NCI-H510A treated with DMSO at 0.1 percent for 48 hours (cell line): Measurements from ENCODE around the gene DHDH.

Source experiments
- DNase-seq: peaks from one replicate; lab custom pipeline; 2025; lab: John Stamatoyannopoulos, UW

Gene DHDH

DNA sequence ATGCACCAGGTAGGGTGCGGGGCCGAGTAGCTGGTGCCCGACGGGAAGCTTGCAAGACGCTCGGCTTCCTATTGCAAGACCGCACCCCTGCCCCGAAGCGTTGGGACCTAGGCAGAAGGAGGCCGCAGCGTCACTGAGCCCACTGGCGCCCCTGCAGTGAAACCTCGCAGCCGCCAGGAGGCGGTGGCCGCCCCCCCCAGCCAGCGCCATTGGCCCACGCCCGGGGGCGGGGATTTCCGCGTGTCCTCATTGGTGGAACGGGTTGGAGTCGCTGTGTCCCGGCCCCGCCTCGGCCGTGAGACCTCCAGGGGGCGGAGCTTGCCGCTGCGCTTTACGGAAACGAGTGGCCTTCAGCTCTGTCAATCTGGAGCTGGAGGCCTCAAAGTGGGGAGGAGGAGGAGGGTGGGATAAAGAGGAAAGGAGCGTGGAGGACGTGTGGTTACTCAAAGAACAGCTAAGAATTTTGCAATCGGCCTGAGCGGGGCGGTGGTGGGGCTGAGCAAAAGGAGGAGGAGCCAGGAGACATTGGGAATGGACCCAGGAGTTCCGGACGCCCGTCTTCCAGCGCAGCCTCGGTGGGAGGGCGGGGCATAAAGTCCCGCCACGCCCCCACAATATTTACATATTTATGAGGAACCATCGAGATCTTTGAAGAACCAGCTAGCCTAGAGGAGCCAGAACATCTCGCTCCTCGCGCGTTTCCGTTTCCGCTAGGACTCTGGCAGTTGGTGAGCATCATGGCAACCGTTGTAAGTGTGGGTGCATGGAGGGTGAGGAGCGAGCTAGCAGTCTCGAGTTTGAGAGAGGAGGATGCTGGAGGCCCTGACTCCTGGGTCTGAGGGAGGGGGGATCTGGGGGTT is 59.9 kb downstream of the DHDH start, which contains the start of the genes GYS1 and RUVBL2:
Gene GYS1, minus strand, starts transcription at position 135 of the 860 bp plus-strand sequence. CDS start 197 bp downstream, outside the sequence.
Gene RUVBL2, plus strand, starts transcription at position 713 of the 860 bp plus-strand sequence. Its CDS starts 25 bp downstream, at position 738.
- DNase-seq: peak; percentile 99

DNA sequence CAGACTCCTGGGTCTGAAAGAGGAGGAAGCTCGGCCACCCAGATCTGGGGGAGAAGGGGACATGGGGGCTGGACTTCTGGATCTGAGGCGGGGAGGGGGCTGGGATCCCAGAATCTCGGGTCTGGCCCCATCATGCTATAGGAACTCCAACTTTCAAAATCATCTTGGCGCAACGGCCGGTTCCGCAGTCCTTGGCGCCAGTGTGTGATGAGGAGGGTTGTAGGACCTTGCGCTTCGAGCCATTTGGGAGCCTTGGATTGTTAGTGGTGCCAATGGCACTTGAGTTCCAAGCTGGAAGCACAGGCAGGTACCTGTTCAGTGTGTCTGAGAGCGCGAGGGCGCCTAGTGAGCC is 60.5 kb downstream of the DHDH start:
- DNase-seq: no peak
